ENCODE measurements around the gene CAMK1. TPM values are rescaled to one million over a fixed set of nuclear protein-coding genes. Genes with fewer than 3 reads are reported as not detected.

Gene CAMK1
- total RNA-seq, 2 donors from 2014 or later = 16.4 to 40.2 TPM

DNA sequence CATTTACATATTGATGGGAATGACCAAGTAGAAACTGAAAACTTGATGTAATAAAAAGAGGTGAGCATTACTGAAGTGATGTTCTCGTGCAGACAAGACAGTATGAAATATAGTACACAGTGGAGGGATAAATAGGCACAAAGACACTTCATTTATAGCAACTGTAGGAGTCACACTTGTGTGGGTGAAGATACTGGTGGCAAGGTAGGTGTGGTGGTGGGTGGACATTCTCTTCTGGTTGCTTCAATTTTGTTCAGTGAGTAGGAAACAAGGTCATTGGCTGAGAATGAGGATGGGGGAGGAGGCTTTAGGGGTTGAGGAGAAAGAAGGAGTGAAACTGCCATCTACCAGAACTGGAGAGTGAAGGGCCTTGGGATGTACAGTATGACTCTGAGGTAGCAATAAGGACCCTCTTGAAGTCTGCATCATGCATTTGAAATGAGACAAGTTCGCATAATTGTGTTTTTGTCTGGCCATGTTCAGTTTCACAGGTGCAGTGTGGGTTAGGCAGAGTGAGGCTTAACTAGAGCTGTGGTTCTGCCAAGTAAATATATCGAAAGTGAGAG, 59.5 kb downstream of the CAMK1 start:
- TF ChIP-seq, protein P1, sequence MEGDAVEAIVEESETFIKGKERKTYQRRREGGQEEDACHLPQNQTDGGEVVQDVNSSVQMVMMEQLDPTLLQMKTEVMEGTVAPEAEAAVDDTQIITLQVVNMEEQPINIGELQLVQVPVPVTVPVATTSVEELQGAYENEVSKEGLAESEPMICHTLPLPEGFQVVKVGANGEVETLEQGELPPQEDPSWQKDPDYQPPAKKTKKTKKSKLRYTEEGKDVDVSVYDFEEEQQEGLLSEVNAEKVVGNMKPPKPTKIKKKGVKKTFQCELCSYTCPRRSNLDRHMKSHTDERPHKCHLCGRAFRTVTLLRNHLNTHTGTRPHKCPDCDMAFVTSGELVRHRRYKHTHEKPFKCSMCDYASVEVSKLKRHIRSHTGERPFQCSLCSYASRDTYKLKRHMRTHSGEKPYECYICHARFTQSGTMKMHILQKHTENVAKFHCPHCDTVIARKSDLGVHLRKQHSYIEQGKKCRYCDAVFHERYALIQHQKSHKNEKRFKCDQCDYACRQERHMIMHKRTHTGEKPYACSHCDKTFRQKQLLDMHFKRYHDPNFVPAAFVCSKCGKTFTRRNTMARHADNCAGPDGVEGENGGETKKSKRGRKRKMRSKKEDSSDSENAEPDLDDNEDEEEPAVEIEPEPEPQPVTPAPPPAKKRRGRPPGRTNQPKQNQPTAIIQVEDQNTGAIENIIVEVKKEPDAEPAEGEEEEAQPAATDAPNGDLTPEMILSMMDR (IDR thresholded peaks at IDR 0.05) = no peak
- Histone ChIP-seq H3K36me3 (no peaks in the 10 kb centered on the region), H3K4me3 (no peak overlapping the region), H3K27ac (no peak overlapping the region), H3K9me3 (no peaks in the 10 kb centered on the region), H3K4me1 (no peaks in the 10 kb centered on the region), H3K27me3 (no peaks in the 10 kb centered on the region)
- DNase-seq (ENCODE audit: low spot score) = no peak

Other genes starting within 250 kb of the CAMK1 start
- gene LHFPL4, start 216.1 kb downstream of the CAMK1 start, total RNA-seq = not detected
- 10 to 100 TPM; 47.6 to 52.0 TPM for gene MTMR14, start 120.4 kb downstream of the CAMK1 start, total RNA-seq
- gene CPNE9, start 66.1 kb downstream of the CAMK1 start, total RNA-seq = not detected
- 10 to 100 TPM in 1 of 2 donors, 1 to 10 TPM in 1; 8.8 to 15.3 TPM for gene BRPF1, start 38.2 kb downstream of the CAMK1 start, total RNA-seq
- 10 to 100 TPM; 10.8 to 12.2 TPM for gene OGG1, start 20.0 kb downstream of the CAMK1 start, total RNA-seq
- 10 to 100 TPM; 43.6 to 57.3 TPM for gene TADA3, start 22.5 kb upstream of the CAMK1 start, total RNA-seq
- gene ARPC4, start 23.1 kb upstream of the CAMK1 start, total RNA-seq = 10 to 100 TPM; 69.0 to 89.6 TPM
- gene TTLL3, start 40.3 kb upstream of the CAMK1 start, total RNA-seq = 10 to 100 TPM; 12.2 to 13.1 TPM
- gene RPUSD3, start 74.1 kb upstream of the CAMK1 start, total RNA-seq = 10 to 100 TPM; 46.7 to 55.2 TPM
- gene CIDEC, start 110.3 kb upstream of the CAMK1 start, total RNA-seq = 10 to 100 TPM in 1 of 2 donors, 1 to 10 TPM in 1; 1.3 to 17.1 TPM
- gene JAGN1, start 120.7 kb upstream of the CAMK1 start, total RNA-seq = 10 to 100 TPM; 39.8 to 44.8 TPM
- 1 to 10 TPM in 1 of 2 donors, under 1 TPM in 1; 0.89 to 2.6 TPM for gene IL17RE, start 132.9 kb upstream of the CAMK1 start, total RNA-seq
- gene IL17RC, start 147.2 kb upstream of the CAMK1 start, total RNA-seq = 10 to 100 TPM; 32.5 to 49.1 TPM
- gene CRELD1, start 163.9 kb upstream of the CAMK1 start, total RNA-seq = 10 to 100 TPM; 63.9 to 79.0 TPM
- 1 to 10 TPM; 1.4 to 1.9 TPM for gene PRRT3, start 182.5 kb upstream of the CAMK1 start, total RNA-seq
- 100 to 1,000 TPM in 1 of 2 donors, 10 to 100 TPM in 1; 69.8 to 111 TPM for gene EMC3, start 216.9 kb upstream of the CAMK1 start, total RNA-seq

Measured in right atrium auricular region (tissue), 2 donors.